GM21825 (cell line): ENCODE results near the gene TACC2.

Source experiments
- ATAC-seq: cut with Tn5 transposase; IDR thresholded peaks from one replicate; pipeline ENCODE4 v1.9.1; 2021; ENCODE audit warnings: mild to moderate bottlenecking, moderate library complexity; ENCODE audit not compliant: unreplicated experiment

Gene TACC2

DNA sequence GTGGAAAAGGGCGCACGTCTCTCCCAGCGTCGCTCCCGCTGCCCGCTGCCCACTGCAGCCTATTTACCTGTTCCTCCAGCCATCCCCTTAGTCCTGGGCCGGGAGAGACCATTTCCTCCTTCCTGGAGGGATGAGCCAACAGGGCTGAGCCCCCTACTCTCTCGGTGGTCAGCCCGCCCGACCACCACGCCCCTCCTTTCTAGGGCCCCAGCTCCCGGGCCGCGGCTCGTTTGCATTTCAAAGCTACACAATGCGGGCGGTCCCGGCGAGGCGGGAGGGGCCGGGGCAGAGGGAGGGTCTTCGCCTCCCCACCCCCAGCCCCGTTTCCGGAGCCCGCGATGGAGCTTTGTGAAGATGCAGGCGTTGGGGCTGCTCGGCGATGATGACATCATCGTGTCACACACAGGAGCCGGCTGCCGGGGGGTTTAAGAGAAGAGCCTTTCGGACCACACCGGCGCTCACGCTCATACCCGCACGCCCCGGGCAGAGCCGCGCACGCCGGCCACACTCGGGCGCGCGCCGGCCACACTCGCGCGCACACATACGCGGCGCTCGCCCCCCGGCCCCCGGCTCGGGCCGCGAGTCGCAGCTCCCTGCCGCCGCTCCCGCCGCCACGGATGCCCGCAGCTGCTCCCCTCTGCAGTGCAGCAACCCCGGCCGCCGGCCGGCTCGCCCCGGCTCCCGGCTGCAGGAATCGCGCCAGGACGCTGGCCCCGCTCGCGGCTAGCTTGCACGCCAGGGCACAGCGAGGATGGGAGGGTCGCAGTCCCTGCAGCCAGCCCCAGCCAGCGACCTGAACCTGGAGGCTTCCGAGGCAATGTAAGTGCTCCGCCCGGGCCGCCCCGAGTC lies 174.4 kb downstream of the TACC2 start:
- no peak for ATAC-seq

DNA sequence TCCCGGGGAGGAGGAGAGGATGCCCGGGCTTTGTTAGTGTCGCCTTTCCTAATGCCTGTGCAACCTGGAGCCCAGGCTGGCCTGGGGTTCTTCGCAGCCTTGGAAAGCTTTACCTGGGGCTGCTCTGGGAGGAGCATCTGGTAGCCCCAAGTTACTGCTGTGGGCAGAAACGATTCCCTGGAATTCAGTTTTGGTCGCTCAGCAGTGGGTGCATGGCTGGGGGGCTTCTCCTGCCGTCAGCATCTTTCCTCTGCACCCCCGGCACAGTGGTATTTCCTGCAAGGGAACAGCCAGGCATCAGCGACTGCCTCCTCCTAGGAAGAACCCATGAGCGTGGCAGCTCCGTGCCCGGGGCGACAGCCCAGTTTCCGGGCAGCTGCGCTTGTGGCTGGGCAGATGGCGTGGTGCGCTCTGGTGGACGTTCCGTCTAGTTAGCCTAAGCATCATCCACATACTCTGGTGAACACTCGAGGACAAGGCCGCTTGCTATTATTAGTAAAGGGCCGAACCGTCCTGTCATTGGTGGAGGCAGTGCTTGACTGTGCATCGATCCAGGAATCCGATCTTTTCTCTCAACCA lies 175.1 kb downstream of the TACC2 start:
- no peak for ATAC-seq

DNA sequence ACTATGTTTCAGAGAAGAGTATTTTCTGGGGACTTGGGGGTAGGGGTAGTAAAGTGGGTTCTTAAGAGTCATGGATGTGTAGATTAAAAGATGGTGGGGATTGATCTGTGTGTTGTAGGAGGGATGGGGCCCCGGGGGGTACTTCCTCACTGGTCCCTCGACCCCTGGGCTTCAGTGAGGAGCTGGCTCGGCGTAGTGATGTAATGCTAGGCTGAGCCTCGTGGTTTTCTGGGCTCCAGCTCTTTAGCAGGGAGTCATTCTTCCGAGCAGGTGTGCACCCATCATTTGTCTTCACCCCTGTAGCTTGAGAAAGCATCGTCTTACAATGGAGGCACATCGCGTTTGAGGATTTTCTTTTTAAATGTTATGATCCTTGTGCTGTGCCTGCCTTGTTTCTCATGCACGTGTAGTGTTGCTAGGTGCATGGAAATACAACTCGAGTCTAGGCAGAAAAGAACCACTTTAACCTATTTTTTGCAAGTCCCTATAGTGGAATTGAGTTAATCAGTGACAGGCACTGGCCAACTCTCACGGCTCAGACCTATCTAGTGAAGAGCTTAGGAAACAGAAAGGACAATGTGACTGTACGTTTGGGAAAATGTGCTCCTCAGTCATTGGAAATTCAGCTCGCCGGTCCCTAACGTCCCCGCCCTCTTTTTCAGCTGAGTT lies 176.0 kb downstream of the TACC2 start:
- no peak for ATAC-seq

DNA sequence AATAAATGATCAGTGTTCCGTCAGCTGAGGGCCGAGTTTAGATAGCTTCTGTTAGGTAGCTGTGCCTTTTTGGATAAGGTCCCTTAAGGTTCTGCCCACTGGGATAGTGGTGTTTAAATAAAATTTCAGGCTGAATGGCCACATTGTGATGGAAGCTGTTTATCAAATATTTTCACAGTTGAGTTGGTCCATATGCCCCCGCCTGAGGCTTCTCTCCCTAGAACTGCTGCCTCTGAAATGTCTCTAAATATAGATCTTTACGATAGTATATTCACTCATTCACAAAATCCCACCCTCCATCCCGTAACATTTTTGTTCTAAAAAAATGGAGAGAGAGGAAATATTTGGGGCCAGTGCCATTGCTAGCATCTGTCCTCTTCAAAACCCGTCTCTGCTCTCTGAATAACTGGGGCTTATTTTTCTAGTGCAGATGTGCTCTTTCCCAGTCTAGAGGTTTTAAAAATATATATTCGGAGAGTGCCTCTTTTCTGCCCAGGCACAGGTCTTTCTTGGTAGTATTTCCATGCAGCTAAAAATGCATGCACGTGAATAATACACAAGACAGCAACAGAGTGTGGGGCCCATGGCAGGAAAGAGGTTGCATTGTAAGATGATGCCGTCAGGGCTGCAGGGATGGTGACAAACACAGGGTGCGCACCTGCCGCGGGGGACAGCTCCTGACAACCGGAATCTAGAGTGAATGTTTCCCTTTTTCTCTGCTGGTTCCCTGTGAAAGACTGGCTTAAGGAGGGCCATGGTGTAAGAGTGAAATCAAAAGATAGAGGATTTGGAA lies 176.7 kb downstream of the TACC2 start:
- ATAC-seq = no peak

DNA sequence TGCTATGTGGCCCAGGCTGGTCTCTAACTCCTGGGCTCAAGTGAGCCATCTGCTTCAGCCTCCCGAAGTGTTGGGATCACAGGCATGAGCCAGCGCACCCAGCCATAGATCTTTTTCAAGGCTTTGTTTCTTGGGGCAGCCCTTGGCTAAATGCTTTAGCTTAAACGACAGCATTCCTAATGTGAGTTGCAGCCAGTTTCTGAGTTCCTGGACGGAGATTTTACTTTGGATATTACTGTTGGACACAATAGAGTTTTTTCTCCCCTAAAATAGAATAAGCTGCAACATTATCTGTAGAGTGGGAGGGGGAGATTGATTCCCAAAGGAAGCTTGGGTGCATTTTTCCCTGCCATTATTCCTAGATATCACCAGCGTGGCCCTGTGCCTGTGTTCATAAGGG lies 179.1 kb downstream of the TACC2 start:
- no peak for ATAC-seq

DNA sequence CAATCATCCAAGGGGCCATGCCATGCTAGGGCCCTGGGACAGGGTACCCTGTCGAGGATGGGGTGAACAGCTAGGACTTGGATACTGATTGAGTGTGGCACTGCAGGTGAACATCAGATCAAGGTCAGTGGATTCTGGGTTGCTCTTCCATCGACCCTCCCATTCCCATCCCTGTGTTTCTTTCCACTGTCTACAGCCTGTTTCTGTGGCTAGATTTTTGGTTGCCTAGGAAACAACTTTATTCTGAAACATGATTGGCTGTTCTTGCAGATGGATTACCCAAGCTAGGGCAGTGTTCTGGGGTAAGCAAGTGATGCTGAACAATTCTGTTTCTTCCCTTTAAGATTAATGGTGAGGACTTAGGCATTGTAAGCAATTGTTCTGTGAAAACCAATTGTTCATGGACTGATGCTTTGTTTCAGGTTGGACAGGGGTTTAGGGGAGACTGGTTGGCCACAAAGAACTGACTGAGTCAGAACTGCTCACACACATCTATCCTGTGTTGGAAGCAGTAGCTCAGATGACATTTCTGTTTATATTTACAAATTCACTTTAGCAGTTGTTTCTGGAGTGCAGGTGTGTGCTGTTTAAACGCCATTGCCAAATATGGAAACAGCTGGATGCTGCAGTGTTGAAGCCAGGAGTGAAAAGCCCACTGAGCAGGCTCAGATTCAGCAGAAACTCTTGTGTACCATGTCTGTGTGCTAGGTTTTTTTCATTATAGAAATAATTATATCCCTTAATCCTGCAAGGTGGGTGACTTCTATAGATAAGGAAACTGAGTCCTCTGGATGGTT lies 179.8 kb downstream of the TACC2 start:
- ATAC-seq = no peak

DNA sequence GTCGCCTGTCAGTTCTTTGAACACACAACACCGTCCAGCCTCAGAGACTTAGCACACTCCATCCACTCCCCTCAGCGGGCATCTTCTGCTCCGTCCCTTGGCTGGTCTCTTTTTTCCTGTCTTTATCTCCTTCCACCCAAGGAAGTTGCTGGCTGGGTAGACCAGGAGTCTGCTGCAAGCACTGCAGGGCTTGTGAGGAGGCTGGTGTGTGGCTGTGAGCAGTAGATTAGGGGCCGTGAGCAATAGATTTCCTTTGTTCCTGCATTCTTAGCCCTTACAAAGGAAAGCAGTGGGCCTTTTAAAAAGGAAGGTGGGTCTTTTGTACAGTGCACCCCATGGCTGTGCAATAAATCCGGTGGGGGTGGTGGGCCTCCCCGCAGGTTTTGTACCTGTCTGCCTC lies 181.8 kb downstream of the TACC2 start:
- ATAC-seq = no peak

DNA sequence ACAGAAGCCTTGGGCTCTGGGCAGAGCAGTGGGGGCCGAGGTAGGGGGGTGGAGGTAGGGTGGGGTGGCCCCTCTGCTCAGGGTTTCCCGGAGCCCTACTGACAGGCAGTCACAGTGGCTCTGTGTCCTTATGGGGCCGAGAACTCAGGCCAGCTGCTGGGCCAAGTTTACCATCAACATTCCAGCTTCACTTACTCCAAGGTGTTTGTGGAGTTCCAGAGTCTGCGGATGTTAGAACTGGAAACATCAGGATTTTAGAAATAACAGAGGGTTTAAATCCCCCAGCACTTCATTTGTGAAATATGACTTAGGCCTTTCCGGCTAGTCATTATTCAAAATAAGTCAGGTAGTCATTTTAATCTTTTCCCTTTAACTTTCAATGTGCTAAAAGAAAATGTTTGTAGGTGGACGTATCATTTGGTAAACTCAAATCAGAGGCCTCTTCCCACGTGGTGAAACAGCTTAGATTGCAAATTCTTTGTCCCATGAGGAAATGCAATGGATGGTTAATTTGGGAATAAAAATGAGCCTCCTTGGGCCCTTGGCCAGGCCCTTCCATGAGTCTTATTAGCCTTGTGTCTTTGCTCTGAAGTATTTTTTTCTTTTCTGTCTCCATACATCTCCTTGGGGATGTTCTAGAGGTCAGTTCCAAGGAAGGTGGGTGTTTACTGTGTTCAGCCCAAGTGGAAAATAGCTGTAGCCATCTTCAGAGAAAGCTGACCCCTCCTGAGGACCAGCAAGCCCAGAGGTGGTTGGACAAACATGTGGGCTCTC lies 182.5 kb downstream of the TACC2 start:
- ATAC-seq = no peak

DNA sequence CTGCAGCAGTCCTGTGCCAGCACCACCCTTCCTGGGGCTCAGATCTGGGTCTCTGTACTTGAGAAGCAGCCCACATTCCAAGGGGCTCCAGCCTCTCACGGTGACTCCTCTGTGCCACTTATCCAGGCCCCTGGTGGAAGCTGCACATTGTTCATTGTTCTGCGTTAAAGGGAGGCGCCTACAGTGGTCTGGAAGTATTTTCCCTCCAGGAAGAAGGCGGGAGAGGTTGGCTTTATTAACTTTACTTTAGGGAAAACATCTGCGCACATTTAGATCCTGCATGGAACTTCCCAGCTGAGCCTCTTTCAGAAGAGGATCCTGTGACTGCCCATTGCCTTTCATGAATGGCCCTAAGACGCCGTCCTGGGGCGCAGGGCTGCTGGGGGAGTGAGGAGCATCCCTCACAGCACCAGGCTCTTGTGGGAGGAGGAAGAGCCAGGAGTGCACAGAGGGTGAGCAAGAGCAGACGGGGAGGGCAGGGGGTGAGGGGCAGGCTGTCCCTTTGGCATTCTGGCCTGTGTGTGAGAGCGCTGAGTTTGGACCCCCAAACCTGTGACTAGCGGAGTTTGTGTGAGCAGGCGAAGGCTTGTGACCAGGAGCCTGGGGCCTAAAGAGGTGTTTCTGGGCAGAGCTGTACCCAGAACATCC lies 183.5 kb downstream of the TACC2 start:
- no peak for ATAC-seq

DNA sequence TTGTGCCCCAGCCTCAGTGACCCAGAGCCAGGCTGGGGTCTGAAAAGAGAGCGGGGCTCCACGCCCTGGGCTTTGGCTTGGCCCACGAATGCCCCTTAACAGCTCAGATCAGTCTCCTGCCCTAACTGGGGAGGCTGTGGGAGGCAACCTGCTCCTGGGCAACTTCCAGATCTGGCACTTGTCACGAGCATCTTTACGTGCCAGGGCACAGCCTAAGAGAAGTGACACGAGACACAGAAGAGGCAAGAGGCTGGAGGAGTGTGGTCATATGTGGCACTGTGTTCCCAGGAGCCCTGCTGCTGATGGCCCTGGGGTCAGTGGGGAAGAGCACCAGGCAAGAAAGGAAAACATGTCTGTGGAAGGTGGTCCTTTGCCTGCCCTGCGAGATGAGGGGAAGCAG lies 184.4 kb downstream of the TACC2 start:
- ATAC-seq = no peak

DNA sequence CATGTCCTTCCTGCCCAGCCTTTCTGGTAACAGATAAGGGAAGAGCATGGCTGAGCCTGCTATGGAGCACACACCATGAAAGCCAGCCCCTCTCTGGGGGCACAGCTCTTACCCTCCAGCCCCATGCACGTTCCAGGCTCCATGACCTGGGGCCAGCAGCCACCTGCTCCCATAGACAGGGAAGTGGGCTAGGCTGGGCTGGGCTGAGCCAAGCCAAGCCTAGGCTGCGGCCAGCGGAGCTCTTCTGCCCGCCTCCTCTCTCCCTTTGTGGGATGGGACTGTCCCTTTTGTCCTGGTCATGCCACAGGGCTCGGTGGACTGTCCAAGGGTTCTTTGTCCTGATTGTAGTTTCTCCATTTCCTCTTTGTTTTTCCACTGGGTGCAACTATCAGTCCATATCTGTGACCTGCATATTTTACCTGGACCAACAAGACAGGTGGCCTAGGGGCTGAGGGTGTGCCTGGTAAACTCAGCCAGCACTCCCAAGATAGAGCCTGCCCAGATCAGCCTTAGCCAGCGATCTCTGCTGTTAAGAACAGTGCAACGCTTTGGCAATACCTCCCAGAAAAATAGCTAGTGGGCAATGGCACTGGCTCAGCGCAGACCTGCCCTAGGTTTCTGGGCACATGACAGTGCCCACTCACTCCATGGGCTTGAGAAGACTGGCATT lies 184.9 kb downstream of the TACC2 start:
- ATAC-seq = no peak

DNA sequence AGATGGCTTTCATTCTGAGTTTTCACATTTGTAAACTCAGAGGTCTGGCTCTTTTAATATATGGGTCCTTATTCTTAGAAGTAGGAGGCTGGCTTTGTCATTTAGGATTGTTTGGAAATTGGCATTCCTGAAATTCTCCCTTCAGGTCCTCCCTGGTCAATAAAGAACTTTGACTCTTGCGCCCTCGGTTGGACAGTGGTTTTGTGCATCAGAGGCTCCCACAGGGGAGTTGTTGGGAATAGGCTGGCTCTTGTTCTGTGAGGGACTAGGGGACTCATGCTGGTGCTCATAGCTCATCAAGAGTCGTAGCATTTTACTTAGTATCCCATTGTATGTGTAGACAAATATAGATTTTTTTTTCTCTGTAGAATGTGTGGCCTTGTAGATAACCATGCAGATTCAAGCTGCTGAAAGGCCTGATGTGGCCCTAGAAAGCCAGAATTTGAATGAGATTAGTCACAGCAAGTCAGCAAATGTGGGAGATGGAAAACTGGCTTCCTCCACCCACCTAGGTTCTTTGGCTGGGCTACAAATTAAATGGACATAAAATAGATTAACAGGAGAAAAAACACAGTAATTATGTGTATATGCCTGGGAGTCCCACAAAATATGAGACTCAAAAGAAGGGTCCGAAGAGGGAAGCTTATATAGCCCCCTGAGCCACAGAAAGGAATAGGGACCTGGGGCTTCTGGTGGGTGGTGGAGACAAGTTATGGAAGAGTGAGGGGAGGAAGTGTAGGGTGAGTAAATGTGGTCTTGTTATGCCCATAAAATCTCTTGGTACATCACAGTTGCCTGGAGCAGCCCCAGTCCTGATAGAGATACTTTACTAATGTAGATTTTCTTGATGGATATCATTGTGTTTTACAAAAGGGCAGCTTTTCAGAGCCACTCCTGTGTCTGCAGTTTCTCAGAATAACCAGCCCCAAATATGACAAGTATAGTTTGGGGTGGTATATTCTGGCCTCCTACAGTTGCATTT lies 187.6 kb downstream of the TACC2 start:
- ATAC-seq = no peak

DNA sequence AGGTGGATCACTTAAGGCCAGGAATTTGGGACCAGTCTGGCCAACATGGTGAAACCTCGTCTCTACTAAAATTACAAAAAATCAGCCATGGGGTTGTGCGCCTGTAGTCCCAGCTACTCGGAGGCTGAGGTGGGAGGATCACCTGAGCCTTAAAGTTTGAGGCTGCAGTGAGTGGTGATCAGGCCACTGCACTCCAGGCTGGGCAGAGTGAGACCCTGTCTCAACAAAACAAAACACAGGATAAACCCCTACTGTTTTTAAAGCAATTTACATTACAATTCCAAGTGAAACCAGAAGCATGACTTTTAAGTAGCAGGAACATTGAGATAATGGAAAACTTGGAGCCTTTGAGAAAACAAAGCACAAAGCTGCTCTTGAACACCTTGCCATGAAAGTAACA lies 189.7 kb downstream of the TACC2 start:
- no peak for ATAC-seq

DNA sequence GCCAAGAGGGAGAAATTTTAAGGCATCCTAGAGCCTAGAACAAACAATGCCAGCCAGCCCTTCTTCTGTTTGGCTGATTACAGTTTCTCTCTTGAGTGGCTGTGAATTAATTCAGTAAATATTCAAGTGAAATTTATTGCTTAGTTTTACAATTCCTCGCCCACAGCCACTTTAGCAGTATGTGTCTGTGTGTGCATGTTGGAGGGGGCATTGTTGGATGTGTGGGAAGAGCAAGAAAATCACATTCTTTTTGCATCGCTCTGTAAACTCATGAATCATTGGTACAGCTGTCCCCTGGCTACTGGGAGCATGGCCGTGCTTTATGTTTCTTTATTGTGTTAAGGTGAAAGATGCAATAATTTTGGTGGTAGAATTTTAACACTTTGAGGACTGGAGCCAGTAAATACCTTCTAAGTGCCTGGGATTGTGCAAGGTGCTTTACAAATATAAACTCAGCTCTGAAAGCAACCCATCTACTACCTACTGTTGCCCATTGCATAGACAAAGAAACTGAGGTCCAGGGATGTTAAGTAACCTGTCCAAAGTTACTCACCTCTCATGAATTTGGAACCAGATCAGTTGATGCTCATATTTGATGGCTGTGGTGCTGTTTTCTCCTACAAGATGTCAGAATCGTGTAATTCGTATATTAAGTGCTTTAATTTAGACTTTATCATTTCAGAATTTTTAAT lies 192.2 kb downstream of the TACC2 start:
- ATAC-seq = no peak

DNA sequence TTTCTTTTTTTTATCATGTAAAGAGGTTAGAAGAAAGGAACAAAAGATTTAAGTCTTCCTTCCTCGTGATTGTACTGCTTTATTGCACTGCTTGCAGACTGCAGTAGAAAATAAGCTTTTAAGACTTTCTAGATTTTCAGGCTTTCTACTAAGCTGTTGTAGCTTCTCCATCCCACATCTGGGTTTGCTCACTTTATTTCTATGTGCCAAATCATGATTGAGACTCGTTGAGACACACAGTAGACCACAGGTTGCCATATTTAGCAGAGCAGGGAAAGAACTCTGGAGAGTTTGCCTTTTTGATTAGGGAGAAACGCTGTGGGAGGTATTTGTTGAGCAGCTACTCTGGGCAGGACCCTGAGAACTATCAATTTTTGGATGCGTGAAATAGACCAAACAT lies 192.9 kb downstream of the TACC2 start:
- no peak for ATAC-seq

DNA sequence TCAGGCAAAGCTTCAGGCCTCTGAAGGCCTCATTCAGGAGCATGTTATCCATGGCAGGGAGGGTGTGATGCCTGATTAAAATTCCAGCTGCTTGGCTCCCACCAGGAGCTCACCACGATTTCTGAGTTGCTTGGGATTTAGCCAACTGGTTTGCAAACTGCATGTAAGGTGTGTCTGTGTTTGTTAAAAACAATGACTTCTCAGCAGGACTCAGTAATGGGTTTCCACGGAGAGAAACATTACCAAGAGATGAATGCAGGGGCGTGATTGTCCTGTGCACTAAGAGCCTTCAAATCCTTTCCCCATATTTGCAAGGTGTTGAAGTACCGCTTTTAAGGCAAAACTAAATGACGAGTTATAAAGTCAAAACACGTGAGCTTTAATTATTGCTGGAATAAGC lies 193.3 kb downstream of the TACC2 start:
- no peak for ATAC-seq

DNA sequence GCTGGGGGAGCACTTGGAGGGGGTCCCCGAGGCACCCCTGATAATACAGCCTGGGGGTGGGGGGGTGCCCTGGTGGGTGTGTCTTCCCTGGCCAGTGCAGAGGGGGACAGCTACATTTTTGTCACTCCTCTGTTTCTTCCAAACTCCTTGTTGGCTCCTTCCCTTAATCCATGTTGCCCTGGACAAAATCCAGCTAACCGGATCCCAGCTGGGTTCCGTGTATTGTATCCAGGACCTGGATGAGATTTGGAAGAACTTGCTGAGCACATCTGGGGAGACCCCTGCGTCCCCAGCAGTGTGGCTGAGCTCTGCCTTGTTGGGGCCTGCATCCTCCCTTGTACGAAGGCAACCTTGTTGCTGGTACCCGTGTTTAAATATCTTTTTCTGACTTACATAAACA lies 195.3 kb downstream of the TACC2 start:
- no peak for ATAC-seq
